MM.1S (cell line): ENCODE data around the gene PTPRG.

Source experiments
- CTCF ChIP-seq: fragments of 300-600 bp; sonication (generic); IDR thresholded peaks from 2 replicates; pipeline ENCODE4 v1.5.1; 2016; ENCODE audit warnings: antibody characterized with exemption, low read length, mixed read lengths
- EZH2 ChIP-seq: fragments of 300-600 bp; sonication (generic); optimal IDR thresholded peaks from 2 replicates; pipeline ENCODE3; 2017; ENCODE audit warnings: low read depth, mild to moderate bottlenecking, antibody characterized with exemption, low read length, mixed read lengths

DNA sequence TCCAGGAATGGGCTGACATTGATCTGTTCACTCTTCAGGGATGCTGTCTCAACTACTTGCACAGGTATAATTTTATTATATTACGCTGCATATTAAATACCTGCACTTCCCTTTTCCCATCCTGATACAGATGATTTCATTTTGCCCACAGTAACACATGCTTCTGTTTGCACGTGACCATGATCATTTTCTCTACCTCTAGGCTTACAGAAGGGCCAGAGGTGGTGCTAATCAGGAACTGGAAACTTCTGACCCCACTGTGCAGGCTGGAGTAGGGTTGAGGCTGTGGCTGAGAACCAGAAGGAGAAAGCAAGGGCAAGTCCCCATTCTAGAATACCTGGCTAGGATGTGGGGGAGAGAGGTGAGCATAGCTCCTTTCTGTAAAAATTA lies 304.8 kb downstream of the PTPRG start:
- no peak for TF ChIP-seq CTCF
- no peak for TF ChIP-seq EZH2
